Smooth muscle cell (in vitro differentiated cells): Measurements from ENCODE around the gene ZNF600. TPM values are rescaled to one million over a fixed set of nuclear protein-coding genes. Genes with fewer than 3 reads are reported as not detected.
"Not testable (repeated sequence)": the region's sequence is repeated elsewhere in the genome, so short reads cannot be mapped to it uniquely, and the experiment has no call there.

Experiments
- DNase-seq: peaks from one replicate; lab custom pipeline; 2025; ENCODE audit not compliant: unreplicated experiment; lab: John Stamatoyannopoulos, UW
- H2AFZ ChIP-seq: fragments of 200-600 bp; sonication (generic); 2 replicates; pipeline ENCODE4 v1.6.0; 2016; ENCODE audit warnings: antibody characterized with exemption, low read depth, mild to moderate bottlenecking
- H3F3A ChIP-seq: fragments of 200-600 bp; sonication (generic); 2 replicates; pipeline ENCODE4 v1.6.0; 2017; ENCODE audit warnings: antibody characterized with exemption, low read depth
- H3K27ac ChIP-seq: fragments of 200-600 bp; sonication (generic); 2 replicates; pipeline ENCODE4 v1.5.1; 2016; ENCODE audit warnings: low read depth, mild to moderate bottlenecking
- H3K27me3 ChIP-seq: fragments of 200-600 bp; sonication (generic); 2 replicates; pipeline ENCODE4 v1.6.1; 2016; ENCODE audit warnings: low read depth, mild to moderate bottlenecking
- H3K36me3 ChIP-seq: fragments of 200-600 bp; sonication (generic); 2 replicates; pipeline ENCODE4 v1.5.1; 2016; ENCODE audit warnings: low read depth
- H3K4me1 ChIP-seq: fragments of 200-600 bp; sonication (generic); 2 replicates; pipeline ENCODE4 v1.5.1; 2016; ENCODE audit warnings: low read depth
- H3K4me2 ChIP-seq: fragments of 200-600 bp; sonication (generic); 2 replicates; pipeline ENCODE4 v1.6.0; 2016; ENCODE audit warnings: mild to moderate bottlenecking
- H3K4me3 ChIP-seq: fragments of 200-600 bp; sonication (generic); 2 replicates; pipeline ENCODE4 v1.5.1; 2016; ENCODE audit warnings: mild to moderate bottlenecking
- H3K79me2 ChIP-seq: fragments of 200-600 bp; sonication (generic); 2 replicates; pipeline ENCODE4 v1.6.0; 2016; ENCODE audit warnings: low read depth, mild to moderate bottlenecking
- H3K9ac ChIP-seq: fragments of 200-600 bp; sonication (generic); 2 replicates; pipeline ENCODE4 v1.6.0; 2016; ENCODE audit warnings: low read depth
- H3K9me3 ChIP-seq: fragments of 200-600 bp; sonication (generic); replicated peaks from 2 replicates; pipeline ENCODE4 v1.5.1; 2016; ENCODE audit warnings: low read depth
- H4K20me1 ChIP-seq: fragments of 200-600 bp; sonication (generic); 2 replicates; pipeline ENCODE4 v1.6.0; 2016; ENCODE audit warnings: low read depth
- CTCF ChIP-seq: fragments of 200-600 bp; sonication (generic); IDR thresholded peaks from 2 replicates; pipeline ENCODE4 v1.5.1; 2017; ENCODE audit warnings: borderline replicate concordance, mild to moderate bottlenecking, antibody characterized with exemption; ENCODE audit not compliant: insufficient read depth, poor library complexity, severe bottlenecking
- WGBS: methylation state at CpG from one replicate; pipeline ENCODE4 v1.1.7; 2016; ENCODE audit warnings: low lambda C conversion rate; 5-methylcytosine and 5-hydroxymethylcytosine counted together
- polyA plus RNA-seq: library from polyadenylated mRNA; unstranded; fragments of >200 nt; fragmentation: Nextera tagmentation; extraction: Ambion mirVana; gene quantifications from 2 replicates; pipeline ENCODE4 v1.2.1, GENCODE V29; 2016
- total RNA-seq: library from RNA; depleted of rRNA; stranded (reverse); fragments of >200 nt; gene quantifications from 2 replicates; pipeline ENCODE4 v1.2.3, GENCODE V29; 2014

ZNF600 gene
- total and polyA plus RNA-seq, 2 experiments from 2014 or later = 3.6 to 14.8 TPM

GRCh38 chr19:52734331-52734892, 52.2 kb downstream of the ZNF600 start:
- no peaks in the 10 kb centered on the region for H3K27me3 ChIP-seq
- H3K79me2 ChIP-seq = peaks cover 52% of the 10 kb centered on the region
- DNase-seq = no peak
- peaks cover 16% of the 10 kb centered on the region for H3K4me1 ChIP-seq
- H3K9ac ChIP-seq = peak overlapping the region; percentile 86
- peak overlapping the region; percentile 97 for H2AFZ ChIP-seq
- no peaks in the 10 kb centered on the region for H3K36me3 ChIP-seq
- peaks cover 10% of the 10 kb centered on the region for H3F3A ChIP-seq
- 1% methylated on average over 39 of the region's 39 CpGs for WGBS
- peak overlapping the region; percentile 96 for H3K4me2 ChIP-seq
- no peak for TF ChIP-seq CTCF
- H3K9me3 ChIP-seq = no peaks in the 10 kb centered on the region
- peak overlapping the region; percentile 93 for H3K4me3 ChIP-seq
- peak overlapping the region; percentile 88 for H3K27ac ChIP-seq
- no peaks in the 10 kb centered on the region for H4K20me1 ChIP-seq

- not testable (repeated sequence) for H3K4me1 ChIP-seq, H3K36me3 ChIP-seq, H3F3A ChIP-seq, H3K27me3 ChIP-seq, H3K9me3 ChIP-seq, H3K4me3 ChIP-seq, H2AFZ ChIP-seq, H4K20me1 ChIP-seq, H3K9ac ChIP-seq, H3K27ac ChIP-seq, H3K4me2 ChIP-seq, DNase-seq
- 96% methylated on average over 16 of the region's 16 CpGs for WGBS
- peaks cover 50% of the 10 kb centered on the region for H3K79me2 ChIP-seq
Measured at GRCh38 chr19:52726051-52726450, 60.5 kb downstream of the ZNF600 start.

GRCh38 chr19:52725528-52725961, 61.0 kb downstream of the ZNF600 start:
- Histone ChIP-seq H3K9me3 (no peaks in the 10 kb centered on the region), H4K20me1 (peaks cover 6% of the 10 kb centered on the region), H3K36me3 (no peaks in the 10 kb centered on the region), H3K27me3 (no peaks in the 10 kb centered on the region), H3K4me2 (peak overlapping the region; percentile 60), H3K79me2 (peaks cover 44% of the 10 kb centered on the region), H3K27ac (no peak overlapping the region), H3F3A (no peaks in the 10 kb centered on the region), H2AFZ (no peak overlapping the region), H3K4me3 (no peak overlapping the region), H3K4me1 (no peaks in the 10 kb centered on the region), H3K9ac (no peak overlapping the region)
- 91% methylated on average over 24 of the region's 24 CpGs for WGBS
- no peak for TF ChIP-seq CTCF
- DNase-seq = no peak

GRCh38 chr19:52724701-52725514, 61.7 kb downstream of the ZNF600 start:
- H3K4me3 ChIP-seq = no peak overlapping the region
- no peaks in the 10 kb centered on the region for H3K27me3 ChIP-seq
- H3K4me2 ChIP-seq = peak overlapping the region; percentile 60
- H3K4me1 ChIP-seq = no peaks in the 10 kb centered on the region
- no peak for DNase-seq
- H3K9me3 ChIP-seq = no peaks in the 10 kb centered on the region
- H3K79me2 ChIP-seq = peaks cover 38% of the 10 kb centered on the region
- H2AFZ ChIP-seq = no peak overlapping the region
- H3K9ac ChIP-seq = no peak overlapping the region
- peak overlapping the region; percentile 75 for H3K27ac ChIP-seq
- no peaks in the 10 kb centered on the region for H3K36me3 ChIP-seq
- H4K20me1 ChIP-seq = peaks cover 6% of the 10 kb centered on the region
- no peaks in the 10 kb centered on the region for H3F3A ChIP-seq
- 81% methylated on average over 23 of the region's 23 CpGs for WGBS
- no peak for TF ChIP-seq CTCF

- Histone ChIP-seq H3K79me2 (peaks cover 33% of the 10 kb centered on the region), H3K27ac (peak overlapping the region; percentile 75), H3K4me2 (peak overlapping the region; percentile 60)
- not testable (repeated sequence) for H3K4me3 ChIP-seq, H3K4me1 ChIP-seq, H3K27me3 ChIP-seq, H3K9me3 ChIP-seq, H3K9ac ChIP-seq, H2AFZ ChIP-seq, H3K36me3 ChIP-seq, H3F3A ChIP-seq, DNase-seq, H4K20me1 ChIP-seq
- 23% methylated on average over 9 of the region's 9 CpGs for WGBS
Measured at GRCh38 chr19:52723907-52724598, 62.5 kb downstream of the ZNF600 start.
